Measurements from ENCODE around the gene SLC25A34. TPM values are rescaled to one million over a fixed set of nuclear protein-coding genes. Genes with fewer than 3 reads are reported as not detected.

The SLC25A34 gene
- total RNA-seq, 1 experiment from 2014 or later, result 0.59 TPM

- ChIA-PET CTCF (no interaction called here), POLR2A (no interaction called here), RAD21 (ENCODE audit: low non-redundant PET in 1 of 2, low total read pairs in 2 of 2, uncharacterized antibody in 2 of 2, unreplicated experiment in 2 of 2) (no interaction called here)
- TF ChIP-seq SP1 (IDR thresholded peaks at IDR 0.05; ENCODE audit: low read depth) (no peak), POLR2AphosphoS5 (IDR thresholded peaks at IDR 0.05; ENCODE audit: low read depth, low read length) (no peak), RAD21 (IDR thresholded peaks at IDR 0.05; ENCODE audit: low read depth) (no peak), ZBTB33 (IDR thresholded peaks at IDR 0.05; ENCODE audit: extremely low read depth, insufficient replicate concordance, low read length) (no peak), JUND (IDR thresholded peaks at IDR 0.05) (no peak), FOSL1 (IDR thresholded peaks at IDR 0.05; ENCODE audit: low read depth) (no peak), CTCF (IDR thresholded peaks at IDR 0.05 in 2 of 3, conservative IDR thresholded peaks at IDR 0.05 in 1 of 3; ENCODE audit: borderline replicate concordance in 1 of 3, insufficient read depth in 1 of 3, low read depth in 2 of 3, low read length in 2 of 3) (no peak)
- no peak overlapping the region for H3K4me2 ChIP-seq (ENCODE audit: low read length)
- H3K9me3 ChIP-seq (ENCODE audit: control insufficient read depth in 1 of 2, insufficient read depth in 1 of 2, low read depth in 1 of 2, low read length in 2 of 2), result no peaks in the 10 kb centered on the region
- no peaks in the 10 kb centered on the region for H3K9me2 ChIP-seq (ENCODE audit: insufficient read depth)
- no peak for ATAC-seq
- no TSS peak for BruUV-seq (replicated peaks)
- no peaks in the 10 kb centered on the region for H4K20me1 ChIP-seq (ENCODE audit: insufficient read depth)
- H3K9ac ChIP-seq (ENCODE audit: low read length), result no peak overlapping the region
- no peak overlapping the region for H2AFZ ChIP-seq (ENCODE audit: low read depth, low read length, poor library complexity, severe bottlenecking)
- H3K27ac ChIP-seq (ENCODE audit: low read depth, low read length), result no peak overlapping the region
- no peak for DNase-seq (ENCODE audit: low read depth, low spot score)
- no peak overlapping the region for H3K4me3 ChIP-seq (replicated peaks in 1 of 2; ENCODE audit: low read depth in 1 of 2, low read length in 2 of 2)
- intact Hi-C loops (cut with micrococcal nuclease), result no loop called here
- H3K27me3 ChIP-seq (ENCODE audit: insufficient read depth, low read length), result no peaks in the 10 kb centered on the region
- H3K36me3 ChIP-seq (ENCODE audit: control insufficient read depth in 1 of 2, insufficient read depth in 2 of 2, low read length in 2 of 2), result no peaks in the 10 kb centered on the region
- H3K79me2 ChIP-seq (ENCODE audit: insufficient read depth, low read length), result peaks cover 55% of the 10 kb centered on the region
- no peaks in the 10 kb centered on the region for H3K4me1 ChIP-seq (ENCODE audit: control insufficient read depth in 1 of 2, insufficient read depth in 2 of 2, low read length in 2 of 2)
Observed at GRCh38 chr1:15692121-15692682, 43.9 kb upstream of the SLC25A34 start.

All from HCT116 (cell line).